ENCODE data around the gene PPTC7.

GRCh38 chr12:110577864-110578693, 5.0 kb downstream of the PPTC7 start:
- TF ChIP-seq EZH2phosphoT487 (IDR thresholded peaks at IDR 0.05; ENCODE audit: low read depth, severe bottlenecking, unreplicated experiment) (no peak), CTCF (IDR thresholded peaks at IDR 0.05; ENCODE audit: poor library complexity) (no peak), EZH2 (IDR thresholded peaks at IDR 0.05; ENCODE audit: borderline replicate concordance) (no peak)

All from hepatocyte (in vitro differentiated cells).